HAP-1 (cell line): ENCODE measurements around the gene BICRAL.
"Not testable (repeated sequence)": the region's sequence is repeated elsewhere in the genome, so short reads cannot be mapped to it uniquely, and the experiment has no call there.

ENCODE experiments used
- DNase-seq, 2 experiments: peaks; one replicate each; pipeline ENCODE4 v3.0.0-alpha.2; 2016 to 2020; ENCODE audit warnings: low spot score in 2 of 2
- H3K27me3 ChIP-seq: fragments of 250-450 bp; sonication (Bioruptor Pico); 2 replicates; pipeline ENCODE4 v1.5.1; 2020; ENCODE audit warnings: low read depth, mild to moderate bottlenecking, moderate library complexity
- H3K36me3 ChIP-seq: fragments of 250-450 bp; sonication (Bioruptor Pico); replicated peaks from 2 replicates; pipeline ENCODE4 v1.5.1; 2020; ENCODE audit warnings: mild to moderate bottlenecking
- H3K4me1 ChIP-seq: fragments of 250-450 bp; sonication (Bioruptor Pico); 2 replicates; pipeline ENCODE4 v1.5.1; 2020; ENCODE audit warnings: mild to moderate bottlenecking
- H3K4me3 ChIP-seq: fragments of 250-450 bp; sonication (Bioruptor Pico); 2 replicates; pipeline ENCODE4 v1.5.1; 2020; ENCODE audit warnings: mild to moderate bottlenecking, moderate library complexity
- H3K9me3 ChIP-seq: fragments of 250-450 bp; sonication (Bioruptor Pico); 2 replicates; pipeline ENCODE4 v1.5.1; 2020; ENCODE audit warnings: mild to moderate bottlenecking, moderate library complexity
- in situ Hi-C: fragments of 300-500 bp; cut with MboI; formaldehyde crosslinking; loops from 3 replicates; pipeline ENCODE4 v1.14.3; 2020; ENCODE audit warnings: low sequenced_read_pairs, inconsistent platforms, mixed read lengths

Gene BICRAL, protein sequence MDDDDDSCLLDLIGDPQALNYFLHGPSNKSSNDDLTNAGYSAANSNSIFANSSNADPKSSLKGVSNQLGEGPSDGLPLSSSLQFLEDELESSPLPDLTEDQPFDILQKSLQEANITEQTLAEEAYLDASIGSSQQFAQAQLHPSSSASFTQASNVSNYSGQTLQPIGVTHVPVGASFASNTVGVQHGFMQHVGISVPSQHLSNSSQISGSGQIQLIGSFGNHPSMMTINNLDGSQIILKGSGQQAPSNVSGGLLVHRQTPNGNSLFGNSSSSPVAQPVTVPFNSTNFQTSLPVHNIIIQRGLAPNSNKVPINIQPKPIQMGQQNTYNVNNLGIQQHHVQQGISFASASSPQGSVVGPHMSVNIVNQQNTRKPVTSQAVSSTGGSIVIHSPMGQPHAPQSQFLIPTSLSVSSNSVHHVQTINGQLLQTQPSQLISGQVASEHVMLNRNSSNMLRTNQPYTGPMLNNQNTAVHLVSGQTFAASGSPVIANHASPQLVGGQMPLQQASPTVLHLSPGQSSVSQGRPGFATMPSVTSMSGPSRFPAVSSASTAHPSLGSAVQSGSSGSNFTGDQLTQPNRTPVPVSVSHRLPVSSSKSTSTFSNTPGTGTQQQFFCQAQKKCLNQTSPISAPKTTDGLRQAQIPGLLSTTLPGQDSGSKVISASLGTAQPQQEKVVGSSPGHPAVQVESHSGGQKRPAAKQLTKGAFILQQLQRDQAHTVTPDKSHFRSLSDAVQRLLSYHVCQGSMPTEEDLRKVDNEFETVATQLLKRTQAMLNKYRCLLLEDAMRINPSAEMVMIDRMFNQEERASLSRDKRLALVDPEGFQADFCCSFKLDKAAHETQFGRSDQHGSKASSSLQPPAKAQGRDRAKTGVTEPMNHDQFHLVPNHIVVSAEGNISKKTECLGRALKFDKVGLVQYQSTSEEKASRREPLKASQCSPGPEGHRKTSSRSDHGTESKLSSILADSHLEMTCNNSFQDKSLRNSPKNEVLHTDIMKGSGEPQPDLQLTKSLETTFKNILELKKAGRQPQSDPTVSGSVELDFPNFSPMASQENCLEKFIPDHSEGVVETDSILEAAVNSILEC

DNA sequence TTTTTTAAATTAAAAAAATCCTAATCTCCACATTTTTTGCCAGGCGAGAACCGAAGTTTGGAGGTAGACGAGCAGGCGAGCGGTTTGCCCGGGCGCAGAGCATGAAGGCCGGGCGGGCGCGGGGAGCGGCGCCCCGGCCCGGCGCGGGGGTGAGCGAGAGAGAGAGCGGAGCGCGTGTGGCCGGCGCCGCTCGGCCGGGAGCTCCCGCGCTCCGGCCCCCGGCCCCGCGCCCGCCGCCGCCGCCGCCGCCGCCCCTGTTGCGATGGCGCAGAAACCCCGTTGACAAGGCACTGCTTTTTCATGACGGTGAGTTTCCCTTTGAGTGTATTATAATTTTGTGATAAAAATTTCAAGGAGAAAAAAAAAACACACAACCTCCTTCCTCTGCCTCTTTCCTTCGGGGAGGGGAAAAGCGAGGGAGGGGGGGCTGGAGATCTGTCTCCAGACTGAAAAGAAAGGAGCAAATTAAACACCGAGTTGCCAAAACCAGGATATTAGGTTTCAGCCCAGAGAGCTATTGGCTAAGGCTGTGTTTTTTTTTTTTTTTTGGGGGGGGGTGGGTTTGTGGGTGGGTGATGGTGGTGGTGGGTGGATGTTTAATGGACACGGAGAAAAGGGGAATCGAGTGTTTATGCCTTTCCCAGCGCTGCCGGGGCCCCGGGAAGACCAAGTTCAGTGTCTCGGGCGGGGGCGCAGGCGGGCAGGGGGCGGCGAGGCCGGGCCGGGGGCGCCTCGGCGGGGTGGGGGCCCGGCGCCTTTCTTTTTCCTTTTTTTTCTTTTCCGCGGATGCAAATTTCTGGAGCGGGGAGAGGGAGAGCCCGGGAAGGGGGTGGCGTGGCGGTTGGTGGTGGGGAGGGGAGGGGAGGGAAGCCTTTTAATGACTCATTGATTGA lies at the start of gene BICRAL:
Gene BICRAL (plus strand): TSS at position 257 of the 893 bp plus-strand sequence. CDS start 39,971 bp downstream, outside the sequence.
- peaks cover 23% of the 10 kb centered on the region for H3K4me1 ChIP-seq
- in situ Hi-C loops: no loop called here
- DNase-seq: peak; percentile 62 to 84

DNA sequence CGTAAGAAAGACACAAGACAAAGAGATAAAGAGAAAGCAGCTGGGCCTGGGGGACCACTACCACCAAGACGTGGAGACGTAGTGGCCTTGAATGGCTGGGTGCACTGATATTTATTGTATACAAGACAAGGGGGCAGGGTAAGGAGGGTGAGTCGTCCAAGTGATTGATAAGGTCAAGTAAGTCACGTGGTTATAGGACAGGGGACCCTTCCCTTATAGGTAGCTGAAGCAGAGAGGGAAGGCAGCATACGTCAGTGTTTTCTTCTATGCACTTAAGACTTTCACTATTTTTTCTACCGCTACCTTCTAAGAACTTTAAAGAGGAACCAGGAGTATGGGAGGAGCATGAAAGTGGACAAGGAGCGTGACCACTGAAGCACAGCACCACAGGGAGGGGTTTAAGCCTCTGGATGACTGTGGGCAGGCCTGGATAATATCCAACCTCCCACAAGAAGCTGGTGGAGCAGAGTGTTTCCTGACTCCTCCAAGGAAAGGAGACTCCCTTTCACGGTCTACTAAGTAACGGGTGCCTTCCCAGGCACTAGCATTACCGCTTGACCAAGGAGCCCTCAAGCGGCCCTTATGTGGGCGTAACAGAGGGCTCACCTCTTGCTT lies 47.9 kb upstream of the BICRAL start:
- in situ Hi-C loops: loop anchor here (25.0 kb wide), 1 partner anchor 153 kb away; the partner anchor contains the start of gene RPL7L1
- H3K36me3 ChIP-seq, DNase-seq, H3K4me1 ChIP-seq, H3K9me3 ChIP-seq, H3K4me3 ChIP-seq, H3K27me3 ChIP-seq: not testable (repeated sequence)

More for the DNA sequence above, at the start of gene BICRAL:
- Histone ChIP-seq H3K9me3 (no peaks in the 10 kb centered on the region), H3K4me3 (peak within 1 kb of the TSS; percentile 74), H3K36me3 (no peaks in the 10 kb centered on the region), H3K27me3 (no peaks in the 10 kb centered on the region)

DNA sequence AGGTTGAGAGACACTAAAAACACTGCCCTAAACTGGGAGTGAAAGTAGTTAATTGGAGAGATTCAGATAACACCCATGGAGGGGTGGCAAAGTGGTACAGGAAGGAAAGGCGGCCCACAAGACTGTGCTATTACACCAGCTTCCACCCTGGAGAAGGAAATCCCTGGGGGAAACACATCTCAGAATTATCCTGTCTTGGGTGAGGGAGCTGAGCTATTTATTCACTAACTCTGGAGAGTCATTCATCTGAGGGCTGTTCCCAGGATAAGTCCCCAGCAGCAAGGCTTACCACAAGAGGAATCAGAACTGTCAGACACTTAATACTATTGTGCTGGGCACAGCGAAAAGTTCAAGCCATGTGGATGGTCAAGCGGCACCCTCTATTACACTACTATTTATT lies 45.9 kb upstream of the BICRAL start:
- Histone ChIP-seq H3K4me1 (no peaks in the 10 kb centered on the region), H3K36me3 (no peaks in the 10 kb centered on the region), H3K9me3 (no peaks in the 10 kb centered on the region; the same call in 1 of the 2 replicates), H3K4me3 (no peak overlapping the region), H3K27me3 (no peaks in the 10 kb centered on the region)
- DNase-seq: no peak
- in situ Hi-C loops: loop anchor here (25.0 kb wide), 1 partner anchor 151 kb away; the partner anchor contains the start of gene RPL7L1

DNA sequence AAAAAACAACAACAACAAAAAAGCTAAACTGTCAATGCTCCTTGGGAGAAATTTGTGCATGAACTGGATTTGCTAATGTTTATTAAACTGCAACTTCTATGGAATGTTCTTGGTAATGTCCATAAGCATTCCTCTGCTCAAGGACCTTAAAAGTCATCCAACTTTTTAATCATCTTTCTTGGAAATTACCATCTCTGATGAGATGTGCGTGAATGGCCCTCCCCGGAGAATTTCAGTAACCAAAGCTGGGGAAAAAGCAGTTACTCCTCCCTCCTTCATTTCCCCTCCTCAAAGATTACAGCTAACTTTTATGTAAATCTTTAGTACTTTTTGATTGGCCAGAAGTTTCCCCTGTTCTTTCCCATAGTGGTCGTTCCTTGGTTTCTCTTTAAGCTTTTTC lies 41.1 kb upstream of the BICRAL start:
- Histone ChIP-seq H3K4me1 (peaks cover 9% of the 10 kb centered on the region), H3K9me3 (no peaks in the 10 kb centered on the region), H3K36me3 (no peaks in the 10 kb centered on the region), H3K27me3 (no peaks in the 10 kb centered on the region), H3K4me3 (no peak overlapping the region)
- in situ Hi-C loops: loop anchor here (25.0 kb wide), 1 partner anchor 147 kb away; the partner anchor contains the start of gene RPL7L1
- DNase-seq: no peak

DNA sequence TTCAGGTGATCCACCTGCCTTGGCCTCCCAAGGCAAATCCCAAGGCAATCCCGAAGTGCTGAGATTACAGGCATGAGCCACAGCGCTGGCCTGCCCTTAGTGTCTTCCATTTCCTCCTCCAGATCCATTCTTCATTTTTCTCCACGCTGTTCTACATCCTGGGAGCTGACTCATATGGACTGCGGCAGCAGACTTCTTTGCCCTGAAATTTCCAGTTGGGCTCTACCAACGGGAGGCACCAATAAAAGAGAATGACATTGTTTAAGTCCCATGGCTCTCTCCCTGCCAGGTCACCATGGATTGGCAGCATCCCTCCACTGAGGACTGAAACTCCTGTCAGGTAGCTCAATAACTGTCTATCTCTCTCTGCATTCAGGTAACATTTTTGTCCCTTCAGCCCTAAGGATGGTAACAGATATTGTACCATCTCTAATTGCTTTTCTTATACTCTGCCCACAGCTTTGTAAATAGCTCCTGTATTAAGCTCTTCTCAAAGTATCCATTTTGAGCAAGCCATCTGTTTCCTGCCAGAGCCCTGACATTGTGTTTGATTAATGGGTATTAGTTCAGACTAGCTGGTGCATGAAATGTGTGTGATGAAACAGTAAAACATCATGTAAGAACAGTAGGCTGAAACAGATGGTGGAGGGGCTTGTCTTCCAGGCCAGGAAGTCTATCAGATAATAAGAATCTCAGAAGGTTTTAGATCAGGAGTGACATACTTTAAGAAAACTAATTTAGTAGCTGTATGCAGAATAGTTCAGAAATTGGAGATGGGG lies 39.5 kb upstream of the BICRAL start:
- Histone ChIP-seq H3K9me3 (no peaks in the 10 kb centered on the region), H3K27me3 (no peaks in the 10 kb centered on the region), H3K4me3 (no peak overlapping the region), H3K4me1 (peaks cover 11% of the 10 kb centered on the region), H3K36me3 (no peaks in the 10 kb centered on the region)
- DNase-seq: no peak
- in situ Hi-C loops: loop anchor here (25.0 kb wide), 1 partner anchor 145 kb away; the partner anchor contains the start of gene RPL7L1

DNA sequence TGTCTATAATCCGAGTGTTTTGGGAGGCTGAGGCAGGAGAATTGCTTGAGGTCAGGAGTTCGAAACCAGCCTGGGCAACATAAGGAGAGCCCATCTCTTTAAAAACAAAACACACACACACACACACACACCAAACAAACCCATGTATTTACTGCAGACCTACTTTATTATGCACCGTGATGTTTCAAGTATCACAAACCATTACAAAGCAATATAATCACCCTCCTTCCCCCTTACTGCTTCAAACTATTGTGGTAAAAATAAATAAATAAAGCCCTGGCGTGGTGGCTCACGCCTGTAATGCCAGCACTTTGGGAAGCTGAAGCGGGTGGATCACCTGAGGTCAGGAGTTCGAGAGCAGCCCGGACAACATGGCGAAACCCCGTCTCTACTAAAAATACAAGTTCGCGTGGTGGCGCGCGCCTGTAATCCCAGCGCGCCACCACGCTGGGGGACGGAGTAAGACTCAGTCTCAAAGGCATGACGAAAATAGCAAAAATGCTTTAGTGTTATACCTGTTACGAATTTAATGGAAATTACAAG lies 37.4 kb upstream of the BICRAL start:
- no peak for DNase-seq
- in situ Hi-C loops: loop anchor here (25.0 kb wide), 1 partner anchor 143 kb away; the partner anchor contains the start of gene RPL7L1
- Histone ChIP-seq H3K4me3 (peak overlapping the region; percentile 96), H3K4me1 (peaks cover 18% of the 10 kb centered on the region), H3K27me3 (no peaks in the 10 kb centered on the region), H3K9me3 (no peaks in the 10 kb centered on the region), H3K36me3 (no peaks in the 10 kb centered on the region)

DNA sequence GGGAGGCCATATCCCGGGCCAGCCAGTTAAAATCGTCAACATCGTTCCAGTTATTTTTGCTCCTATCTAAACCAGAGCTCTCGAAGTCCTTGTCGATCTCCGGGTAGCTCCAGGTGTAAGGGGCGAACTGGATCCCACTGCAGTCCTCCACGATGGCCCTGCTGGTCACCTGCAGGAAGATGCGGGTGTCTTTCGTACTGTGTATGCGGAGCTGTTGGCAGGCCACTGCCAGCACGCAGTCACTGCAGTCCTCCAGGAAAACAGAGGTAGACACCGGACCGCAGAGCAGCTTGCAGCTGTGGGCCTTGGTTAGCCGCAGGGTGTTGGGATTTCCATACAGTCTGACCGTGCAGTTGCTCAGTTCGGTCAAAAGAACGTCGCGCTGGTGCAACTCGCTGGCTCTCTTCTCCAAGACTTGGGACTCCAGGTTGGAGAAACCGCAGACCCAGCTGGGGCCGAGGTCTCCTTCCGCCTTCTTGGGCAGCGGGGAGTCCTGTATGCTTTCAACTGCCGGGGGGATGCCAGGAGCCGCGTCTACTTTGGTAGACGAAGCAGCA lies 36.7 kb upstream of the BICRAL start:
- DNase-seq: peak in 1 of 2 experiments; percentile 28
- Histone ChIP-seq H3K4me1 (peaks cover 18% of the 10 kb centered on the region), H3K36me3 (no peaks in the 10 kb centered on the region), H3K27me3 (no peaks in the 10 kb centered on the region), H3K4me3 (peak overlapping the region; percentile 96), H3K9me3 (no peaks in the 10 kb centered on the region)
- in situ Hi-C loops: loop anchor here (25.0 kb wide), 1 partner anchor 142 kb away; the partner anchor contains the start of gene RPL7L1

DNA sequence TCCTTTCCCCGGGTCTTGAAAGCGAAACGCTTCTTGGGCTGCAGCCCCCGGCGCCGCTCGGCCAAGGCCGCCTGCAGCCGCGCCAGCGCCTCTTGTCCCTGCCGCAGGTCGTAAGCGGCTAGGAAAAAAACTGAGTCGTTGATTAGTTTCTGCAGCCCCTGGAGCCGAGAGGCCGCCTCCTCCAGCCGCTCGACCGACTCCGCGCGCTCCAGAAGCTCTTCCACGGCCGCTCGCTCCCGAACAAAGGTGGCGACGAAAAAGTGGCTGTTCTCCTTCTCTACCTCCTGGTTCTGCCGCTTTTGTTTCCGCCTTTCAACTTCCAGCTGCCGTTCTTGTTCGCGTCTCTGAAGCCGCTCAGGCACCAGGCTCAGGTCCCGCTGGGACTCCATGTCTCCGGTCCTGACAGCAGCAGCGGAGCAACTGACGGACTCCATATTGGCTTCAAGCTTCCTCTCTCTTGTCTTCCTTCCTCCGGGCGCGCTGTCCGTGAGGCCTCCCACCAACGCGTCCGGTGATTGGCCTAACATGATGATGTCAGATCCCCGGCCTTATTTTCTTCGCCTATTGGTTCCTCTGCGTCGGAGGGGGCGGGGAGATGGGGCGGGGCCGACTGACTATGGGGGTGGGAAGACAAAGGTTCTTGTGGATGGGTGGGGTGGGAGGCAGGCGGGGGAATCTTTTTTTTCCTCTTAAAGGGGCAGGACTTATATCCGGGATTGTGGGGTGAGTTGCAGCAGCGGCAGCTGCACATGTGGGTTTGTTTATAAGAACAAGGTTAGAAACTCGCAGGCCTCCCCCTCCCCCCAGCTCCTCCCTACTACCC lies 36.0 kb upstream of the BICRAL start, which contains the start of gene TBCC:
Gene TBCC (minus strand): TSS at position 464 of the 823 bp plus-strand sequence. CDS start 30 bp downstream, at position 434.
- in situ Hi-C loops: loop anchor here (25.0 kb wide), 1 partner anchor 141 kb away; the partner anchor contains the start of gene RPL7L1
- peak; percentile 96 to 100 for DNase-seq
- Histone ChIP-seq H3K9me3 (no peaks in the 10 kb centered on the region), H3K4me3 (peak within 1 kb of the TSS; percentile 96), H3K4me1 (peaks cover 18% of the 10 kb centered on the region), H3K27me3 (no peaks in the 10 kb centered on the region), H3K36me3 (no peaks in the 10 kb centered on the region)

DNA sequence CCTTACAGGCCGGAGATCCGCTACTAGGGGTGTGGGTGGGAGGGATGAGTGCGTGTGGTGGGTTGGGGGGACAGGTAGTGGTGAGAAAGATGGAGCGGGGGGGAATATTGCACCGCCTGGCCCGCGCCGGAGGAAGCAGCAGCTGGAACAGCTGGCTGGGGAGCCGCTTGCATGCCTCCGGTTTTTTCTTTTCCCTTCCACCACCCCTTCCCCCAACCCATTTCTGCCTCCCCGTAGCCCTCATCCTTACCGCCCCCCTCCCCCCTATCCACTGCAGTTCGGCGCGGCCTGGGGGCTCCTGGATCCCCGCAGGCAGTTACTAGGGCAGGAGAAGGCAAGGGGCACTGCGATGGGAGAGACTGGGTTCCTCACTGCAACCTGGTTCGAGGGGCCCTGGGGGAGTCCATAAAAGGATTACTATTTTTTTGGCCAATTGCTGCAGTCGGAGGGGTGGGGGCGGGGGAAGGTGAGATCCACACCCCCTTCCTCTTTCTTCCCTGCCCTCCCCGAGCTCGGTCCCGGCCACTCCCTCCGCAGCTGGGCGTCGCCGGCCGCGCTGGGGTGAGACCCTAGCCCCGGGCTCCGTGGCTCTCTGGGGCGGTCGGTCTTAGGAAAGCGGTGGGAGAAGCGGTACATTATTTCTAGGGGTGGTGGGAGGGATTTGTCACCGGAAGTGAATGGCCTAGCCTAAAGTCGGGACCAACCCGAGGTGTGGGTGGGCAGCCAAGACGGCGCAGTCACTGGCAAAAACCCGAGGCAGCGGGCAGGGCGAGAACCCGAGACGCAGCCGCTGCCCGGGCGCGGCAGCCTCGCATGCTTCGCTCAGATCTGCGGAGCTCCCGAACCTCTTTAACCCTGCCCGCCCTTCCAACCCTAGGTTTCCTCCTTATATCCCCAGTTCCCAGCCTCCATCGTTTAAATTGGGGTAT lies 35.1 kb upstream of the BICRAL start:
- Histone ChIP-seq H3K4me3 (peak overlapping the region; percentile 96), H3K36me3 (no peaks in the 10 kb centered on the region), H3K9me3 (no peaks in the 10 kb centered on the region), H3K4me1 (peaks cover 18% of the 10 kb centered on the region), H3K27me3 (no peaks in the 10 kb centered on the region)
- in situ Hi-C loops: loop anchor here (25.0 kb wide), 1 partner anchor 141 kb away; the partner anchor contains the start of gene RPL7L1
- peak; percentile 94 to 95 for DNase-seq
